GM19043 (cell line): Measurements from ENCODE around the gene NKAIN4.
A peak's percentile ranks its signal among the peaks of the same experiment; 100 is the strongest.

ENCODE experiments used
- ATAC-seq: cut with Tn5 transposase; IDR thresholded peaks from one replicate; pipeline ENCODE4 v1.9.1; 2021; ENCODE audit warnings: low read depth; ENCODE audit not compliant: unreplicated experiment

Gene NKAIN4

GRCh38 chr20:63220696-63221399 is 33.4 kb downstream of the NKAIN4 start:
- ATAC-seq = no peak

- no peak for ATAC-seq
These were observed 34.3 kb downstream of the NKAIN4 start for GRCh38 chr20:63219866-63220521.

- ATAC-seq = no peak
These were observed 34.8 kb downstream of the NKAIN4 start for GRCh38 chr20:63219447-63219821.

- no peak for ATAC-seq
These were observed 35.4 kb downstream of the NKAIN4 start for GRCh38 chr20:63218701-63219446.

- no peak for ATAC-seq
These were observed 36.6 kb downstream of the NKAIN4 start for GRCh38 chr20:63217706-63218105.

GRCh38 chr20:63216849-63217471 is 37.3 kb downstream of the NKAIN4 start:
- no peak for ATAC-seq

- peak; percentile 86 for ATAC-seq
These were observed 38.0 kb downstream of the NKAIN4 start, which contains the start of gene YTHDF1 for GRCh38 chr20:63216041-63216848. YTHDF1 (minus strand) TSS chr20:63216131; CDS start chr20:63215892, 239 bp downstream.

- ATAC-seq = no peak
These were observed 38.9 kb downstream of the NKAIN4 start for GRCh38 chr20:63215101-63216040.

GRCh38 chr20:63214514-63214913 is 39.7 kb downstream of the NKAIN4 start:
- no peak for ATAC-seq

GRCh38 chr20:63212792-63213191 is 41.5 kb downstream of the NKAIN4 start:
- no peak for ATAC-seq

- ATAC-seq = no peak
These were observed 41.9 kb downstream of the NKAIN4 start for GRCh38 chr20:63212393-63212730.

- no peak for ATAC-seq
These were observed 44.2 kb downstream of the NKAIN4 start for GRCh38 chr20:63210011-63210605.

GRCh38 chr20:63208346-63208909 is 45.8 kb downstream of the NKAIN4 start:
- no peak for ATAC-seq

GRCh38 chr20:63206878-63207277 is 47.4 kb downstream of the NKAIN4 start:
- ATAC-seq = no peak

- no peak for ATAC-seq
These were observed 48.4 kb downstream of the NKAIN4 start for GRCh38 chr20:63205896-63206295.

- no peak for ATAC-seq
These were observed 49.9 kb downstream of the NKAIN4 start for GRCh38 chr20:63204362-63204761.

GRCh38 chr20:63202811-63203526 is 51.3 kb downstream of the NKAIN4 start:
- ATAC-seq = no peak

GRCh38 chr20:63202021-63202420 is 52.2 kb downstream of the NKAIN4 start:
- ATAC-seq = no peak
